NCI-H524 (cell line): ENCODE results near the gene MYH6.

ENCODE experiments used
- DNase-seq, 2 experiments: peaks; one replicate each; lab custom pipeline; 2025; lab: John Stamatoyannopoulos, UW

The MYH6 gene

GRCh38 chr14:23358553-23359166 is 49.4 kb downstream of the MYH6 start:
- DNase-seq = no peak

GRCh38 chr14:23358042-23358441 is 50.0 kb downstream of the MYH6 start:
- DNase-seq = no peak

GRCh38 chr14:23357261-23357660 is 50.8 kb downstream of the MYH6 start:
- DNase-seq = no peak

GRCh38 chr14:23356662-23357061 is 51.4 kb downstream of the MYH6 start:
- no peak for DNase-seq

- no peak for DNase-seq
These were observed 52.1 kb downstream of the MYH6 start for GRCh38 chr14:23355871-23356435.

- DNase-seq = no peak
These were observed 53.1 kb downstream of the MYH6 start for GRCh38 chr14:23354990-23355389.

GRCh38 chr14:23353433-23353780 is 54.7 kb downstream of the MYH6 start:
- no peak for DNase-seq

- DNase-seq = peak; percentile 94 to 96
These were observed 55.3 kb downstream of the MYH6 start, which contains the start of gene SLC22A17 for GRCh38 chr14:23352506-23353432. Gene SLC22A17 (minus strand): TSS chr14:23352887.

- DNase-seq = peak; percentile 75 to 76
These were observed 56.2 kb downstream of the MYH6 start for GRCh38 chr14:23351681-23352505.

GRCh38 chr14:23349156-23349845 is 58.8 kb downstream of the MYH6 start:
- DNase-seq = no peak

- DNase-seq = no peak
These were observed 59.8 kb downstream of the MYH6 start for GRCh38 chr14:23348297-23348655.

- no peak for DNase-seq
These were observed 60.4 kb downstream of the MYH6 start for GRCh38 chr14:23347406-23348296.

GRCh38 chr14:23346693-23347405 is 61.2 kb downstream of the MYH6 start:
- DNase-seq = no peak

GRCh38 chr14:23345987-23346692 is 61.9 kb downstream of the MYH6 start:
- no peak for DNase-seq

- DNase-seq = no peak
These were observed 63.6 kb downstream of the MYH6 start for GRCh38 chr14:23344481-23344880.

- no peak for DNase-seq
These were observed 68.4 kb downstream of the MYH6 start for GRCh38 chr14:23339506-23340268.

- DNase-seq = no peak
These were observed 72.5 kb downstream of the MYH6 start for GRCh38 chr14:23335623-23336022.
